HUES6 (cell line): ENCODE data around the gene CHRNB2.

Experiments
- H3K27ac ChIP-seq: 2 replicates; pipeline ENCODE4 v1.7.0; 2013; ENCODE audit warnings: low read depth, mild to moderate bottlenecking, low read length, inconsistent platforms
- H3K27me3 ChIP-seq: 2 replicates; pipeline ENCODE4 v1.6.1; 2013; ENCODE audit warnings: low read length; ENCODE audit not compliant: control insufficient read depth, insufficient read depth
- H3K36me3 ChIP-seq: 2 replicates; pipeline ENCODE4 v1.6.1; 2013; ENCODE audit warnings: low read length; ENCODE audit not compliant: control insufficient read depth, insufficient read depth
- H3K4me1 ChIP-seq: 2 replicates; pipeline ENCODE4 v1.6.1; 2013; ENCODE audit warnings: low read length; ENCODE audit not compliant: control insufficient read depth, insufficient read depth
- H3K4me3 ChIP-seq: 2 replicates; pipeline ENCODE4 v1.5.1; 2013; ENCODE audit warnings: low read depth, low read length
- H3K9ac ChIP-seq: one replicate; pipeline ENCODE4 v1.6.1; 2013; ENCODE audit warnings: mild to moderate bottlenecking, low read length
- H3K9me3 ChIP-seq: 2 replicates; pipeline ENCODE4 v1.6.1; 2013; ENCODE audit warnings: low read depth, low read length; ENCODE audit not compliant: control insufficient read depth, insufficient read depth

CHRNB2 gene

GRCh38 chr1:154626456-154627256, 59.1 kb downstream of the CHRNB2 start:
- Histone ChIP-seq H3K27ac (peak overlapping the region; percentile 88), H3K9ac (peak overlapping the region; percentile 92), H3K4me3 (peak overlapping the region; percentile 95)

GRCh38 chr1:154627257-154628120, 59.9 kb downstream of the CHRNB2 start:
- H3K4me3 ChIP-seq, result peak overlapping the region; percentile 95
- H3K36me3 ChIP-seq, result peaks cover 13% of the 10 kb centered on the region; the same call in 1 of the 2 replicates
- peaks cover 5% of the 10 kb centered on the region for H3K4me1 ChIP-seq
- H3K27me3 ChIP-seq, result no peaks in the 10 kb centered on the region
- H3K27ac ChIP-seq, result peak overlapping the region; percentile 88
- peak overlapping the region; percentile 92 for H3K9ac ChIP-seq
- H3K9me3 ChIP-seq, result peaks cover 3% of the 10 kb centered on the region; the same call in 1 of the 2 replicates

More at GRCh38 chr1:154626456-154627256, 59.1 kb downstream of the CHRNB2 start:
- peaks cover 10% of the 10 kb centered on the region for H3K4me1 ChIP-seq
- H3K27me3 ChIP-seq, result no peaks in the 10 kb centered on the region
- H3K9me3 ChIP-seq, result peaks cover 3% of the 10 kb centered on the region; the same call in 1 of the 2 replicates
- H3K36me3 ChIP-seq, result peaks cover 13% of the 10 kb centered on the region; the same call in 1 of the 2 replicates

- Histone ChIP-seq H3K27me3 (no peaks in the 10 kb centered on the region), H3K4me3 (peak overlapping the region; percentile 95), H3K9ac (peak overlapping the region; percentile 92), H3K9me3 (peaks cover 3% of the 10 kb centered on the region; the same call in 1 of the 2 replicates), H3K36me3 (peaks cover 13% of the 10 kb centered on the region; the same call in 1 of the 2 replicates), H3K4me1 (peaks cover 5% of the 10 kb centered on the region), H3K27ac (peak overlapping the region; percentile 88)
Measured at GRCh38 chr1:154628121-154628405, 60.5 kb downstream of the CHRNB2 start.

- Histone ChIP-seq H3K4me3 (no peak overlapping the region), H3K9ac (no peak overlapping the region), H3K27me3 (no peaks in the 10 kb centered on the region), H3K4me1 (peaks cover 5% of the 10 kb centered on the region), H3K27ac (no peak overlapping the region), H3K9me3 (peaks cover 3% of the 10 kb centered on the region; the same call in 1 of the 2 replicates), H3K36me3 (peaks cover 9% of the 10 kb centered on the region; the same call in 1 of the 2 replicates)
Measured at GRCh38 chr1:154629061-154629674, 61.6 kb downstream of the CHRNB2 start.
